ENCODE measurements around the gene ZCCHC9. TPM values are rescaled to one million over a fixed set of nuclear protein-coding genes. Genes with fewer than 3 reads are reported as not detected.

Gene ZCCHC9
- total and polyA plus RNA-seq, 2 of the 4 experiments (the other 2 are of a cell fraction): 20.4 to 24.6 TPM

- intact Hi-C loops (cut with micrococcal nuclease) (no loop called here), dilution Hi-C loops (cut with HindIII; ENCODE audit: low sequenced_read_pairs, unreplicated experiment) (no loop called here), in situ Hi-C loops (cut with MboI; ENCODE audit: low sequenced_read_pairs) (no loop called here)
- Histone ChIP-seq H3K4me2 (ENCODE audit: low read depth, low read length) (no peak overlapping the region), H3K9me1 (ENCODE audit: insufficient read depth, low read length) (peaks cover 7% of the 10 kb centered on the region; the same call in 1 of the 2 replicates), H3K4ac (ENCODE audit: low read depth, low read length) (no peak overlapping the region), H2BK15ac (ENCODE audit: low read depth, low read length) (no peak overlapping the region), H3K79me1 (ENCODE audit: low read depth in 1 of 2, low read length in 2 of 2) (peaks cover 0 to 5% of the 10 kb centered on the region in 2 experiments; a peak in 2 of 4 replicates), H4K91ac (ENCODE audit: insufficient read depth, low read depth, low read length) (no peak overlapping the region), H3K9me3 (ENCODE audit: control insufficient read depth, insufficient read depth, low read length) (no peaks in the 10 kb centered on the region), H2AK5ac (ENCODE audit: low read depth, low read length) (no peak overlapping the region), H2BK120ac (ENCODE audit: low read depth, low read length) (no peak overlapping the region), H2BK5ac (ENCODE audit: low read depth, low read length, poor library complexity, severe bottlenecking) (no peak overlapping the region), H4K5ac (ENCODE audit: low read depth, low read length) (no peak overlapping the region), H3K4me3 (ENCODE audit: insufficient read depth, low read depth, low read length) (no peak overlapping the region), H3K56ac (ENCODE audit: extremely low read depth, insufficient read depth, low read length) (no peak overlapping the region), H3K14ac (replicated peaks; ENCODE audit: low read depth, low read length) (no peak overlapping the region), H3K4me1 (ENCODE audit: control insufficient read depth, insufficient read depth, low read length) (peaks cover 2% of the 10 kb centered on the region; the same call in 1 of the 2 replicates), H2AK9ac (replicated peaks; ENCODE audit: low read depth, low read length, poor library complexity) (no peak overlapping the region), H3K27ac (ENCODE audit: insufficient read depth, low read length) (no peak overlapping the region), H4K8ac (ENCODE audit: low read depth in 2 of 2, low read length in 2 of 2) (no peak overlapping the region), H2BK20ac (ENCODE audit: low read depth, low read length) (no peak overlapping the region), H2AFZ (replicated peaks; ENCODE audit: low read length, poor library complexity) (no peak overlapping the region), H3K18ac (ENCODE audit: low read depth, low read length) (no peak overlapping the region), H3K9ac (ENCODE audit: low read depth, low read length) (no peak overlapping the region), H3K27me3 (ENCODE audit: control insufficient read depth, insufficient read depth, low read length) (no peaks in the 10 kb centered on the region), H3K23ac (ENCODE audit: low read depth, low read length) (no peak overlapping the region), H3K36me3 (ENCODE audit: control insufficient read depth, insufficient read depth, low read length) (no peaks in the 10 kb centered on the region), H4K20me1 (ENCODE audit: insufficient read depth, low read length) (no peaks in the 10 kb centered on the region)
- CTCF ChIA-PET: no interaction called here
- no peak for ATAC-seq (ENCODE audit: low read depth)
- BruUV-seq (replicated peaks): no TSS peak
- POLR2A ChIA-PET (ENCODE audit: unreplicated experiment): no interaction called here
- no peak for DNase-seq
- WGBS, 2 experiments (ENCODE audit: extremely low coverage in 2 of 2, insufficient read length in 1 of 2): no CpG with 5 or more reads among the region's 1 CpG
- TF ChIP-seq MXI1 (IDR thresholded peaks at IDR 0.05; ENCODE audit: borderline replicate concordance, low read depth, low read length) (no peak), BHLHE40 (IDR thresholded peaks at IDR 0.05; ENCODE audit: low read depth, low read length) (no peak), ELK1 (IDR thresholded peaks at IDR 0.05; ENCODE audit: borderline replicate concordance, low read depth, low read length) (no peak), CTCF (conservative IDR thresholded peaks at IDR 0.05; ENCODE audit: low read depth, low read length) (no peak)
These were observed 48.5 kb upstream of the ZCCHC9 start for GRCh38 chr5:81252904-81253303.

Data from IMR-90 (cell line).